ENCODE data around the gene MED10.

Gene MED10

GRCh38 chr5:6378766-6379103 is 388 bp upstream of the MED10 start:
- Histone ChIP-seq H3K27me3 (ENCODE audit: insufficient read depth, low read length, poor library complexity) (no peaks in the 10 kb centered on the region), H3K79me1 (ENCODE audit: low read length) (peaks cover 17% of the 10 kb centered on the region), H2BK5ac (ENCODE audit: low read length) (no peak overlapping the region), H2BK15ac (replicated peaks; ENCODE audit: low read depth) (no peak overlapping the region), H3K4ac (ENCODE audit: low read depth, low read length) (no peak overlapping the region), H3K27ac (ENCODE audit: low read depth, low read length) (no peak overlapping the region), H3K18ac (ENCODE audit: low read length) (peak overlapping the region; percentile 65), H3K4me2 (ENCODE audit: low read length) (peak overlapping the region; percentile 91), H3K36me3 (ENCODE audit: control insufficient read depth, insufficient read depth, low read length) (peaks cover 8% of the 10 kb centered on the region), H3K4me1 (ENCODE audit: control insufficient read depth, low read depth, low read length) (peaks cover 8% of the 10 kb centered on the region), H3K79me2 (ENCODE audit: control insufficient read depth, insufficient read depth, low read length) (peaks cover 24% of the 10 kb centered on the region), H3K23ac (ENCODE audit: low read length) (no peak overlapping the region), H3K4me3 (ENCODE audit: low read length) (peak overlapping the region; percentile 33), H3K56ac (ENCODE audit: low read length) (peak overlapping the region; percentile 65), H2AK5ac (ENCODE audit: low read length) (no peak overlapping the region), H2BK120ac (ENCODE audit: low read depth, low read length) (no peak overlapping the region), H3K9ac (ENCODE audit: low read length) (peak overlapping the region; percentile 64), H4K8ac (ENCODE audit: low read depth, low read length) (peak overlapping the region; percentile 65), H4K5ac (ENCODE audit: low read length) (no peak overlapping the region)
- no peak for DNase-seq
- WGBS (ENCODE audit: extremely low coverage, insufficient coverage, low lambda C conversion rate), result no CpG with 5 or more reads among the region's 8 CpGs

GRCh38 chr5:6377582-6377904 is 804 bp downstream of the MED10 start:
- H3K4me3 ChIP-seq (ENCODE audit: low read length), result peak overlapping the region; percentile 96
- no peak overlapping the region for H2BK120ac ChIP-seq (ENCODE audit: low read depth, low read length)
- H3K4ac ChIP-seq (ENCODE audit: low read depth, low read length), result no peak overlapping the region
- no peak overlapping the region for H2AK5ac ChIP-seq (ENCODE audit: low read length)
- peak overlapping the region; percentile 94 for H3K56ac ChIP-seq (ENCODE audit: low read length)
- H3K36me3 ChIP-seq (ENCODE audit: control insufficient read depth, insufficient read depth, low read length), result peaks cover 18% of the 10 kb centered on the region
- WGBS (ENCODE audit: extremely low coverage, insufficient coverage, low lambda C conversion rate), result no CpG with 5 or more reads among the region's 6 CpGs
- H3K18ac ChIP-seq (ENCODE audit: low read length), result no peak overlapping the region
- H2BK5ac ChIP-seq (ENCODE audit: low read length), result no peak overlapping the region
- no peak overlapping the region for H3K27ac ChIP-seq (ENCODE audit: low read depth, low read length)
- H3K79me1 ChIP-seq (ENCODE audit: low read length), result peaks cover 20% of the 10 kb centered on the region
- H4K8ac ChIP-seq (ENCODE audit: low read depth, low read length), result no peak overlapping the region
- H3K4me1 ChIP-seq (ENCODE audit: control insufficient read depth, low read depth, low read length), result peaks cover 5% of the 10 kb centered on the region
- no peak overlapping the region for H2BK15ac ChIP-seq (replicated peaks; ENCODE audit: low read depth)
- H3K79me2 ChIP-seq (ENCODE audit: control insufficient read depth, insufficient read depth, low read length), result peaks cover 24% of the 10 kb centered on the region
- no peaks in the 10 kb centered on the region for H3K27me3 ChIP-seq (ENCODE audit: insufficient read depth, low read length, poor library complexity)
- H3K4me2 ChIP-seq (ENCODE audit: low read length), result peak overlapping the region; percentile 82
- H4K5ac ChIP-seq (ENCODE audit: low read length), result no peak overlapping the region
- no peak overlapping the region for H3K23ac ChIP-seq (ENCODE audit: low read length)
- peak overlapping the region; percentile 95 for H3K9ac ChIP-seq (ENCODE audit: low read length)
- DNase-seq, result no peak

GRCh38 chr5:6376974-6377520 is 1.3 kb downstream of the MED10 start:
- Histone ChIP-seq H3K36me3 (ENCODE audit: control insufficient read depth, insufficient read depth, low read length) (peaks cover 21% of the 10 kb centered on the region), H3K79me1 (ENCODE audit: low read length) (peaks cover 20% of the 10 kb centered on the region), H3K4me1 (ENCODE audit: control insufficient read depth, low read depth, low read length) (peaks cover 5% of the 10 kb centered on the region), H4K5ac (ENCODE audit: low read length) (no peak overlapping the region), H3K4ac (ENCODE audit: low read depth, low read length) (no peak overlapping the region), H2BK5ac (ENCODE audit: low read length) (no peak overlapping the region), H2BK15ac (replicated peaks; ENCODE audit: low read depth) (no peak overlapping the region), H3K9ac (ENCODE audit: low read length) (peak overlapping the region; percentile 95), H3K4me2 (ENCODE audit: low read length) (peak overlapping the region; percentile 82), H3K56ac (ENCODE audit: low read length) (peak overlapping the region; percentile 94), H3K79me2 (ENCODE audit: control insufficient read depth, insufficient read depth, low read length) (peaks cover 24% of the 10 kb centered on the region), H3K27ac (ENCODE audit: low read depth, low read length) (no peak overlapping the region), H4K8ac (ENCODE audit: low read depth, low read length) (no peak overlapping the region), H3K23ac (ENCODE audit: low read length) (no peak overlapping the region), H2AK5ac (ENCODE audit: low read length) (no peak overlapping the region), H2BK120ac (ENCODE audit: low read depth, low read length) (no peak overlapping the region), H3K18ac (ENCODE audit: low read length) (no peak overlapping the region), H3K4me3 (ENCODE audit: low read length) (no peak overlapping the region), H3K27me3 (ENCODE audit: insufficient read depth, low read length, poor library complexity) (no peaks in the 10 kb centered on the region)
- DNase-seq, result no peak
- no CpG with 5 or more reads among the region's 11 CpGs for WGBS (ENCODE audit: extremely low coverage, insufficient coverage, low lambda C conversion rate)

- WGBS (ENCODE audit: extremely low coverage, insufficient coverage, low lambda C conversion rate), result no CpG with 5 or more reads among the region's 17 CpGs
Measured at GRCh38 chr5:6373081-6373846, 5.1 kb downstream of the MED10 start.

GRCh38 chr5:6372251-6373080 is 5.9 kb downstream of the MED10 start:
- no CpG with 5 or more reads among the region's 23 CpGs for WGBS (ENCODE audit: extremely low coverage, insufficient coverage, low lambda C conversion rate)
- H3K4ac ChIP-seq (ENCODE audit: low read depth, low read length), result no peak overlapping the region
- H2BK15ac ChIP-seq (replicated peaks; ENCODE audit: low read depth), result no peak overlapping the region
- no peak overlapping the region for H3K9ac ChIP-seq (ENCODE audit: low read length)
- H3K36me3 ChIP-seq (ENCODE audit: control insufficient read depth, insufficient read depth, low read length), result peaks cover 24% of the 10 kb centered on the region
- H3K4me3 ChIP-seq (ENCODE audit: low read length), result no peak overlapping the region
- no peak overlapping the region for H2AK5ac ChIP-seq (ENCODE audit: low read length)
- H3K4me2 ChIP-seq (ENCODE audit: low read length), result no peak overlapping the region
- H3K79me1 ChIP-seq (ENCODE audit: low read length), result peaks cover 16% of the 10 kb centered on the region
- H4K8ac ChIP-seq (ENCODE audit: low read depth, low read length), result no peak overlapping the region
- H4K5ac ChIP-seq (ENCODE audit: low read length), result no peak overlapping the region
- no peak overlapping the region for H3K27ac ChIP-seq (ENCODE audit: low read depth, low read length)
- H2BK5ac ChIP-seq (ENCODE audit: low read length), result no peak overlapping the region
- no peak overlapping the region for H3K56ac ChIP-seq (ENCODE audit: low read length)
- no peak for DNase-seq
- H2BK120ac ChIP-seq (ENCODE audit: low read depth, low read length), result no peak overlapping the region
- no peak overlapping the region for H3K23ac ChIP-seq (ENCODE audit: low read length)
- H3K27me3 ChIP-seq (ENCODE audit: insufficient read depth, low read length, poor library complexity), result no peaks in the 10 kb centered on the region
- H3K79me2 ChIP-seq (ENCODE audit: control insufficient read depth, insufficient read depth, low read length), result peaks cover 16% of the 10 kb centered on the region
- peaks cover 4% of the 10 kb centered on the region for H3K4me1 ChIP-seq (ENCODE audit: control insufficient read depth, low read depth, low read length)
- H3K18ac ChIP-seq (ENCODE audit: low read length), result no peak overlapping the region

More at GRCh38 chr5:6373081-6373846, 5.1 kb downstream of the MED10 start:
- Histone ChIP-seq H3K4me3 (ENCODE audit: low read length) (no peak overlapping the region), H2AK5ac (ENCODE audit: low read length) (no peak overlapping the region), H3K4me2 (ENCODE audit: low read length) (no peak overlapping the region), H3K36me3 (ENCODE audit: control insufficient read depth, insufficient read depth, low read length) (peaks cover 24% of the 10 kb centered on the region), H3K9ac (ENCODE audit: low read length) (no peak overlapping the region), H3K27me3 (ENCODE audit: insufficient read depth, low read length, poor library complexity) (no peaks in the 10 kb centered on the region), H3K79me2 (ENCODE audit: control insufficient read depth, insufficient read depth, low read length) (peaks cover 24% of the 10 kb centered on the region), H3K4me1 (ENCODE audit: control insufficient read depth, low read depth, low read length) (peaks cover 5% of the 10 kb centered on the region), H3K79me1 (ENCODE audit: low read length) (peaks cover 20% of the 10 kb centered on the region), H3K18ac (ENCODE audit: low read length) (no peak overlapping the region), H2BK15ac (replicated peaks; ENCODE audit: low read depth) (no peak overlapping the region), H4K5ac (ENCODE audit: low read length) (no peak overlapping the region), H2BK120ac (ENCODE audit: low read depth, low read length) (no peak overlapping the region), H3K23ac (ENCODE audit: low read length) (no peak overlapping the region), H3K56ac (ENCODE audit: low read length) (no peak overlapping the region), H2BK5ac (ENCODE audit: low read length) (no peak overlapping the region), H3K27ac (ENCODE audit: low read depth, low read length) (no peak overlapping the region), H4K8ac (ENCODE audit: low read depth, low read length) (no peak overlapping the region), H3K4ac (ENCODE audit: low read depth, low read length) (no peak overlapping the region)
- no peak for DNase-seq
